Measurements from ENCODE around the gene OTOP2.

The OTOP2 gene

GRCh38 chr17:74923538-74924249, 379 bp upstream of the OTOP2 start:
- DNase-seq (ENCODE audit: low spot score) = peak; percentile 51

- no peak for DNase-seq (ENCODE audit: low spot score)
These were observed 1.2 kb downstream of the OTOP2 start for GRCh38 chr17:74925242-74925641.

GRCh38 chr17:74928786-74929185, 4.7 kb downstream of the OTOP2 start:
- no peak for DNase-seq (ENCODE audit: low spot score)

DNA sequence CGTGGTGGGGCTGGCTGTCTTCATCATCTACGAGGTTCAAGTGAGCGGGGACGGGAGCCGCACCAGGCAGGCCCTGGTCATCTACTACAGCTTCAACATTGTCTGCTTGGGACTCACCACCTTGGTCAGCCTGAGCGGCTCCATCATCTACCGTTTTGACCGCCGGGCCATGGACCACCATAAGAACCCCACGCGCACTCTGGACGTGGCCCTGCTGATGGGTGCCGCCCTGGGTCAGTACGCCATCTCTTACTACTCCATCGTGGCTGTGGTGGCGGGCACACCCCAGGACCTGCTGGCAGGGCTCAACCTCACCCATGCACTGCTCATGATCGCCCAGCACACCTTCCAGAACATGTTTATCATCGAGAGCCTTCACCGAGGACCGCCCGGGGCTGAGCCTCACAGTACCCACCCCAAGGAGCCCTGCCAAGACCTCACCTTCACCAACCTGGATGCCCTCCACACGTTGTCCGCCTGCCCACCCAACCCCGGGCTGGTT, 6.5 kb downstream of the OTOP2 start:
- DNase-seq (ENCODE audit: low spot score) = no peak

DNA sequence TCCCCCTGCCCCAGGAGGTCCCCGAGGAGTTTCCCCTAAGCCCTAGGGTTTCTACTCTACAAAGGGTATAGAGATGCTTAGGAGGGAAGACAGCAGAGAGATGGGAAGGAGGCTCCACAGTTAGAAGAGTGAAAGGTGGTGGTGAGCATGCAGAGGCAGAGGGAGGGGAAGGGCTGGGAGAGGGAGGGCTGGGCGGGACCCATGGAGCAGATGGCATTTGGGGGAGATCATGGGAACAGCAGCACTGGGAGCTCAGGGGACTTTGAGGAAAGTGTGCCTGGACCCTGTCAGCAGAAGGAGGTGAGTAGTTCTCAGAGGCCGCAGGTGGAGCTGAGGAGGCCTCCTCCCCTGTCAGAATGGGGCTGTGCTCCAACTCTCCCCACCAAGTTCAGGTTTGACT, 11.0 kb downstream of the OTOP2 start:
- DNase-seq (ENCODE audit: low spot score) = no peak

DNA sequence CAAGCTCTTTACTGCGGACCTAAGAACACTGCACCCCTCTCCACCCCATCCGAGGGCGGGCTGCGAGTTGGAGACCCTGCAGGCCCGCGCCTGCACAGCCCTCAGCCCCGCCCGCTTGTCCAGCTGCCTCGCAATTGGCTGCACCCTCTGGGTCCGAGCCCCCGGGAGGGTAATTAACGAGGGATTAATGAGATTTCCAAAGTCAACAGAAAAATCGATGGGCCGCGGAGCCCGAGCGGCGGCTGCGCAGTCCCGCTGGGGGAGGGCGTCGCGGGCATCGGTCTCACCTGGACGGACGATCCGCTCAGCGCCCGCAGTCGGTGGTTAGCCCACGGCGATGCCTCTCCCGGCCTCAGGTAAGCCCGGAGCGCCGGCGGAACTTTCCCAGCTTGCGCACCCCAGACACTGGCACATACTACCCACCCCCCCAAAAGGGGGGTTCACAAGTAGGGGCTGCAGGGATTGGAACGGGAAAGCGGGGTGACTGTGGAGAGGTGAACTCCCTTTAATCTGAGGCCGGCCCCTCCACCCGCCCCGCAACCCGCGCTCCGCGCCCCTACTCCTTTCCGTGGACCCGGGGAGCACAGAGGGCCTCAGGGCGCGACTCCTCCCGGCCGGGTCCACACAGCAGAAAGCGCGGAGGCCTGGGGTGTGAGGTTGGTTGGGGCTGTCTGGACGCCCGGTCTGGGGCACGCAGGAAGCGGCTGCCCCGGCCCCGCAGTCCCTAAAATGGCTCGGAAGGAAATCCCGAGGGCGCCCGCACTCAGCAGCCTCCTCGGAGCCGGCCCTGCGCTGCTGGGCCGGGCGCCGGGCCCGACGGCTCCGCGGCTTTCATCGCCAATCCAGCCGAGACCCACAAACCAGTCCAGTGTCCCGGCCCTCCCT, 11.8 kb downstream of the OTOP2 start, which contains the start of gene OTOP3:
Gene OTOP3 (plus strand): TSS at position 314 of the 885 bp plus-strand sequence. CDS start 24 bp downstream, at position 338.
- DNase-seq (ENCODE audit: low spot score) = no peak

- DNase-seq (ENCODE audit: low spot score) = no peak
These were observed 12.4 kb downstream of the OTOP2 start for GRCh38 chr17:74936470-74936799.

DNA sequence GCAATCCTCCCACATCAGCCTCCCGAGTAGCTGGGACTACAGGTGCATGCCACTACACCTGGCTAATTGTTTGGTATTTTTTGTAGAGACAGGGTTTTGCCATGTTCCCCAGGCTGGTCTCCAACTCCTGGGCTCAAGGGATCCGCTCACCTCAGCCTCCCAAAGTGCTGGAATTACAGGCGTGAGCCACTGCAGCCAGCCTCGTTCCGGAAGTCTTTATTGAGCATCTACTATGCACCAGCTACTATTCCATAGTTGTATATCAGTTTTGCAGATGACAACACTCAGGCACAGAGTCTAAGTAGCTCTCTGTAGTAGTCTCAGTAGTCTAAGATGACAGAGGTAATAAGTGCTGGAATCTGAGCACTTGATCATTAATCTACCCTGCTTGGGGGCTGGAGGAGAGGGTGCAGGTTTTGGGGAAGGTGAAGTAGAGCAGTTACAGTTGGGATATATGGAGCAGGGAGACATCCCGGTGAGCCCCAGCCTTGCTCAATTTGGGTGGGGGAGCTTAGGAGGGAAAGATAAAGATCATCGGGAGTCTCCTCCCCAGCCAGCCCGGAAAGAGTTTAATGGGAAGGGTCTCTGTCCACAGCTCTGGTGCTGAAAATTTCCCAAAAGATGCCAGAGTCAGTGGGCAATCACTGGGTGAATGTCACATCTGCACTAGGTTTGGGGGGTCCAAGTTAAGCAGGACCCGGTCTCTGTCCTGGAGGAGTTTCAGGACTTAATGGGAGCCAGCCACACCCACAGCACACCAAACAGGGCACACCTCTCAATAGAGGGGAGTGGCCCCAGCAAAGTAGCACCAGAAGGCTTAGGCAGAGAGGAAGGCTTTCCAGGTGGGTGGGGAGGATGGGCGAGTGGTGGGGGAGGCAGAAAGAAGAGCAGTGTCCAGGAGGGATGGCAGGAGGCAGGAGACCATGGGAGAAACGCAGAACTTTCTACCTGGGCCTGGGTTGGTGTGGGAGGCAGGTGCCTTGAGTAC, 13.3 kb downstream of the OTOP2 start:
- no peak for DNase-seq (ENCODE audit: low spot score)

- DNase-seq (ENCODE audit: low spot score) = no peak
These were observed 14.3 kb downstream of the OTOP2 start for GRCh38 chr17:74938194-74938950.

DNA sequence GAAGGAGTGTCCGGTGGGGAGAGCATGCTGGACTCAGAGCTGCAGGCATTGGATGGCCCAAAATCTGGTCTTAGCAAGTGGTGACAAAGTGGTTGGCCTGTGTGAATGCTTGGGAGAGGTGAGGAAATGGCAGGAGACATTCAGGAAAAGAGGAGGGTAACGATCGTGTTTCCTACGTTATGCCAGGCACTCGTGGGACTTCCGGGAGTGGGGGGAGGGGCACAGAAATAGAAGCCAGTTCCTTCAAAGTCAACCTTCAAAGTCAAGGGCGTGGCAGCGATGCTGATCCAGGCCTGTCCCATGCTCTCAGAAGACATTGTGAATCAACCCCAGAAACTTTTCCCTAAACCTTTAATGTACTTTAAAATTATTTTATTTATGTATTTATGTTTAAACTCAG, 15.5 kb downstream of the OTOP2 start:
- no peak for DNase-seq (ENCODE audit: low spot score)

DNA sequence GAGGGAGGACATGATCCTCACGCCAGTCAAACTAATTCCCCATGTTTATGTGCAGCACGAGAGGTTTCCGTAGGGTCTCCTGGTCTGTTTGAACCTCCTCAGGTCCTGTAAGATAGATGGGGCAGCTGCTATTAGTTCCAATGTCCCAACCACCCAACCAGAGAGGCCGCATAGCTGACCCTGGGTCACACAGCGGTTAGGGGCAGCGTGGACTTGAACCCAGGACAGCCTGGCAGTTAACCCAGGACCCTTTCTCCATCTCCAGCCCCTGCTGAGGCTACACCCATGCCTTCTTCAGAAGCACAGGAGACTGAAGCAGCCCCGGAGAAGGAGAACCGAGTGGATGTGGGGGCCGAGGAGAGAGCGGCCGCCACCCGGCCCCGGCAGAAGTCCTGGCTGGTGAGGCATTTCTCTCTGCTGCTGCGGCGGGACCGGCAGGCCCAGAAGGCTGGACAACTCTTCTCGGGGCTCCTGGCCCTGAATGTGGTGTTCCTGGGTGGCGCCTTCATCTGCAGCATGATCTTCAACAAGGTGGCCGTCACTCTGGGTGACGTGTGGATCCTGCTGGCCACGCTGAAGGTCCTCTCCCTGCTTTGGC, 17.2 kb downstream of the OTOP2 start:
- DNase-seq (ENCODE audit: low spot score) = no peak

GRCh38 chr17:74943808-74944522, 19.9 kb downstream of the OTOP2 start:
- no peak for DNase-seq (ENCODE audit: low spot score)

- DNase-seq (ENCODE audit: low spot score) = no peak
These were observed 21.5 kb downstream of the OTOP2 start for GRCh38 chr17:74945543-74945942.

DNA sequence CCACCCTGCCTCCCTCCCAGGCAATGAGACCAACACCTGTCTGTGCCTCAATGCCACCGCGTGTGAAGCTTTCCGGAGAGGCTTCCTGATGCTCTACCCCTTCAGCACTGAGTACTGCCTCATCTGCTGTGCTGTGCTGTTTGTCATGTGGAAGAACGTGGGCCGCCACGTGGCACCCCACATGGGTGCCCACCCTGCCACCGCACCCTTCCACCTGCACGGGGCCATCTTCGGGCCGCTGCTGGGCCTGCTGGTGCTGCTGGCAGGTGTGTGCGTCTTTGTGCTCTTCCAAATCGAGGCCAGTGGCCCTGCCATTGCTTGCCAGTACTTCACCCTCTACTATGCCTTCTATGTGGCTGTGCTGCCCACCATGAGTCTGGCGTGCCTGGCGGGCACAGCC, 22.6 kb downstream of the OTOP2 start:
- no peak for DNase-seq (ENCODE audit: low spot score)

GRCh38 chr17:74947041-74947754, 23.1 kb downstream of the OTOP2 start:
- no peak for DNase-seq (ENCODE audit: low spot score)

GRCh38 chr17:74949455-74950115, 25.5 kb downstream of the OTOP2 start:
- no peak for DNase-seq (ENCODE audit: low spot score)

GRCh38 chr17:74950207-74950606, 26.1 kb downstream of the OTOP2 start:
- DNase-seq (ENCODE audit: low spot score) = no peak

DNA sequence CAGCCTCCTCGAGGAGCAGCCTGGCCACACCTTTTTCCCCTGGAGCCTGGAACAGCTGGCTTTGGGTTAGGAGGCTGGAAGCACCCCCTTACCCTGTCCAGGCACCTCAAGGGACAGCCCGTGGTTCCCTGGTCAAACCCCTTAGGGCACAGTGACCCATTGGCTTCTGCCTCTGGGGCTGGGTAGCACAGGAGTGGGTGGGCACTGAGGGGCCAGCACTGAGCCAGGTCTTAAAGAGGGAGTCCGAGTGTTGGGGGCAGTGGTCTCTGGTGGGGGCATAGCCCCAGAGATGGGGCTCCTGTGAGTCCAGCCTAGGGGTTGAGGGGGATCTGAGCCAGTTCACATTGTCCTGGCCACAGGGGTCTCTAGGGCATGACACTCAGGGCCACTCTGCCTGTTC, 27.0 kb downstream of the OTOP2 start:
- DNase-seq (ENCODE audit: low spot score) = no peak
